Stomach (tissue), 9 donors: ENCODE data around the gene LGALS9. TPM values are rescaled to one million over a fixed set of nuclear protein-coding genes. Genes with fewer than 3 reads are reported as not detected.
"Not testable (repeated sequence)": the region's sequence is repeated elsewhere in the genome, so short reads cannot be mapped to it uniquely, and the experiment has no call there.

Experiments used
- DNase-seq, 2 donors: peaks; one replicate each; pipeline versions ENCODE4 v3.0.0 to v3.0.0-alpha.2; 2013 to 2019
- H3K27ac ChIP-seq, 5 donors: fragments of 200-600 bp in 4 of 5; sonication (generic) in 4 of 5; one replicate each; pipeline ENCODE4 v1.5.1; 2013 to 2019; ENCODE audit warnings: mild to moderate bottlenecking in 1 of 5, moderate library complexity in 1 of 5
- H3K27me3 ChIP-seq, 3 donors: fragments of 200-600 bp; sonication (generic); one replicate each; pipeline ENCODE4 v1.5.1; 2017 to 2019; ENCODE audit warnings: mixed run types in 1 of 3
- H3K36me3 ChIP-seq, 4 donors: fragments of 200-600 bp; sonication (generic); 1 replicate in 3 of 4; 2 replicates in 1 of 4; pipeline ENCODE4 v1.5.1; 2016 to 2019
- H3K4me1 ChIP-seq, 4 donors: fragments of 200-600 bp; sonication (generic); one replicate each; pipeline ENCODE4 v1.5.1; 2016 to 2019
- H3K4me3 ChIP-seq, 4 donors: fragments of 200-600 bp; sonication (generic) in 3 of 4; one replicate each; pipeline ENCODE4 v1.5.1; 2016 to 2019; ENCODE audit warnings: mild to moderate bottlenecking in 1 of 4
- H3K9me3 ChIP-seq, 4 donors: fragments of 200-600 bp; sonication (generic); one replicate each; pipeline ENCODE4 v1.5.1; 2016 to 2019
- CTCF ChIP-seq, 7 experiments: fragments of 450-650 bp in 4 of 7; fragments of 200-600 bp in 3 of 7; sonication (generic) in 3 of 7; IDR thresholded peaks; one replicate each; pipeline ENCODE4 v1.5.1; 2016 to 2019; ENCODE audit warnings: antibody characterized with exemption in 7 of 7, control low read depth in 2 of 7, mild to moderate bottlenecking in 1 of 7
- EP300 ChIP-seq: sonication (generic); formaldehyde crosslinking; IDR thresholded peaks from one replicate; pipeline ENCODE4 v1.6.1; 2017; ENCODE audit warnings: antibody characterized with exemption
- POLR2A ChIP-seq, 4 donors: fragments of 450-650 bp; IDR thresholded peaks; one replicate each; pipeline ENCODE4 v1.6.1; 2016; ENCODE audit warnings: antibody characterized with exemption in 4 of 4, control low read depth in 2 of 4, mild to moderate bottlenecking in 1 of 4, moderate library complexity in 1 of 4
- POLR2AphosphoS5 ChIP-seq, 3 donors: sonication (generic); formaldehyde crosslinking; IDR thresholded peaks; one replicate each; pipeline ENCODE4 v1.6.1; 2016; ENCODE audit warnings: antibody characterized with exemption in 3 of 3
- WGBS, 5 donors: extraction: QIAGEN DNeasy Blood & Tissue Kit in 3 of 5; methylation state at CpG; one replicate each; pipeline versions ENCODE4 v1.1.5 to v1.1.7; 2013 to 2018; 5-methylcytosine and 5-hydroxymethylcytosine counted together
- intact Hi-C: fragments of 100-400 bp; cut with DNase I; formaldehyde crosslinking; loops from one replicate; pipeline ENCODE4 v1.15.1; 2023; ENCODE audit warnings: low total_unique reads
- polyA plus RNA-seq, 3 donors: library from polyadenylated mRNA; stranded (reverse); fragments of 200-250 nt; gene quantifications; one replicate each; pipeline ENCODE4 v1.2.3, GENCODE V29; 2013
- small RNA-seq, 4 donors: library from RNA; depleted of rRNA; stranded (forward); fragments of <200 nt; gene quantifications; one replicate each; pipeline ENCODE3, GENCODE V24; 2016
- total RNA-seq, 5 donors: library from RNA; depleted of rRNA; stranded (reverse); fragments of >200 nt; gene quantifications; one replicate each; pipeline versions ENCODE4 v1.1.0 to v1.2.3, GENCODE V29; 2014 to 2016
- donor health status: healthy with polysubstance abuse.
- donor health status: Bipolar disorder and iron deficiency.
- donor health status: healthy.

The LGALS9 gene
- total and polyA plus RNA-seq, 8 donors, result 54.0 to 341 (median 97.7) TPM

- H3K27me3 ChIP-seq, result no peaks in the 10 kb centered on the region
- H3K4me1 ChIP-seq, result no peaks in the 10 kb centered on the region
- H3K36me3 ChIP-seq, result no peaks in the 10 kb centered on the region
- intact Hi-C loops, result no loop called here
- 78 to 90% (median 84%) methylated on average over 5 to 6 of the region's 6 CpGs for WGBS, 5 donors
- TF ChIP-seq CTCF (IDR thresholded peaks at IDR 0.05), result no peak
- TF ChIP-seq POLR2A (IDR thresholded peaks at IDR 0.05), result no peak
- TF ChIP-seq POLR2AphosphoS5 (IDR thresholded peaks at IDR 0.05), result no peak
- TF ChIP-seq EP300, result no peak
- DNase-seq, result no peak
- H3K4me3 ChIP-seq, result no peak overlapping the region
- no peaks in the 10 kb centered on the region for H3K9me3 ChIP-seq
- H3K27ac ChIP-seq, result no peak overlapping the region
Measured at GRCh38 chr17:27674335-27674734, 43.3 kb downstream of the LGALS9 start.

GRCh38 chr17:27677191-27677590 is 46.2 kb downstream of the LGALS9 start:
- DNase-seq, result no peak

GRCh38 chr17:27686322-27686721 is 55.3 kb downstream of the LGALS9 start:
- WGBS, 5 donors, result 54 to 75% (median 65%) methylated on average over 3 of the region's 3 CpGs
- intact Hi-C loops, H3K4me1 ChIP-seq, H3K4me3 ChIP-seq, DNase-seq, H3K36me3 ChIP-seq, H3K27ac ChIP-seq: not testable (repeated sequence)
- Histone ChIP-seq H3K9me3 (peaks cover 0 to 24% (median 13%) of the 10 kb centered on the region in 4 donors), H3K27me3 (peaks cover 0 to 11% (median 0%) of the 10 kb centered on the region in 3 donors)

More at GRCh38 chr17:27677191-27677590, 46.2 kb downstream of the LGALS9 start:
- WGBS, 5 donors, result 73 to 85% (median 77%) methylated on average over 2 of the region's 2 CpGs
- Histone ChIP-seq H3K27me3 (no peaks in the 10 kb centered on the region), H3K4me3 (no peak overlapping the region), H3K9me3 (no peaks in the 10 kb centered on the region), H3K36me3 (no peaks in the 10 kb centered on the region), H3K27ac (no peak overlapping the region), H3K4me1 (no peaks in the 10 kb centered on the region)
- no peak for TF ChIP-seq POLR2AphosphoS5 (IDR thresholded peaks at IDR 0.05)
- no peak for TF ChIP-seq EP300
- TF ChIP-seq POLR2A (IDR thresholded peaks at IDR 0.05), result no peak
- no peak for TF ChIP-seq CTCF (IDR thresholded peaks at IDR 0.05)
- intact Hi-C loops, result no loop called here

- TF ChIP-seq CTCF (IDR thresholded peaks at IDR 0.05), result no peak
- TF ChIP-seq EP300, result no peak
- TF ChIP-seq POLR2AphosphoS5 (IDR thresholded peaks at IDR 0.05), result no peak
- TF ChIP-seq POLR2A (IDR thresholded peaks at IDR 0.05), result no peak
- H3K27ac ChIP-seq, result no peak overlapping the region
- H3K27me3 ChIP-seq, result no peaks in the 10 kb centered on the region
- H3K9me3 ChIP-seq, result peaks cover 0 to 37% (median 32%) of the 10 kb centered on the region in 4 donors
- no peak overlapping the region for H3K4me3 ChIP-seq
- intact Hi-C loops, result no loop called here
- H3K36me3 ChIP-seq, result no peaks in the 10 kb centered on the region
- no peaks in the 10 kb centered on the region for H3K4me1 ChIP-seq
- DNase-seq, result no peak
- 86 to 97% (median 92%) methylated on average over 1 of the region's 1 CpG for WGBS, 5 donors
Measured at GRCh38 chr17:27690882-27691281, 59.9 kb downstream of the LGALS9 start.

- H3K27me3 ChIP-seq, DNase-seq, H3K36me3 ChIP-seq, H3K27ac ChIP-seq, intact Hi-C loops, H3K4me3 ChIP-seq, H3K4me1 ChIP-seq: not testable (repeated sequence)
- 63 to 72% (median 68%) methylated on average over 2 of the region's 2 CpGs for WGBS, 5 donors
- peaks cover 0 to 40% (median 25%) of the 10 kb centered on the region in 4 donors for H3K9me3 ChIP-seq
Measured at GRCh38 chr17:27695254-27695814, 64.3 kb downstream of the LGALS9 start.

Small RNA genes within 50 kb of the gene (small RNA-seq; reads per million reads assigned to genes)
- gene AC015688.1 (0 reads per million in 4 donors), gene AC015688.2 (0 reads per million in 4 donors), gene AC015688.5 (0 reads per million in 4 donors), gene CPDP1 (0 reads per million in 4 donors)

Other genes with a start within 250 kb of the LGALS9 start
- 10 to 100 TPM in 3 of 5 donors, 1 to 10 TPM in 2; 2.7 to 32.1 (median 15.1) TPM for gene KSR1, start 174.7 kb upstream of the LGALS9 start, total RNA-seq
- 10 to 100 TPM; 11.6 to 21.2 (median 12.1) TPM for gene KSR1, start 174.7 kb upstream of the LGALS9 start, polyA plus RNA-seq
- under 1 TPM in 2 of 5 donors, not detected in 3; 0.18 to 0.87 TPM for gene NOS2, start 169.3 kb downstream of the LGALS9 start, total RNA-seq
- gene NOS2, start 169.3 kb downstream of the LGALS9 start, polyA plus RNA-seq, result under 1 TPM in 1 of 3 donors, not detected in 2; 0.20 TPM